Activated CD4-positive, alpha-beta T cell treated with anti-CD3 and anti-CD28 coated beads for 1 hour (primary cell): ENCODE data around the gene SPRING1.
"Not testable (repeated sequence)": the region's sequence is repeated elsewhere in the genome, so short reads cannot be mapped to it uniquely, and the experiment has no call there.

Experiments used
- DNase-seq: peaks from one replicate; pipeline ENCODE4 v3.0.0-alpha.2; 2020

Gene SPRING1

GRCh38 chr12:116737774-116738657, at the start of gene SPRING1, which contains the start of gene RNFT2:
TSS of gene SPRING1 (minus strand) at chr12:116738069. CDS start at chr12:116737900, 169 bp downstream.
TSS of gene RNFT2 (plus strand) at chr12:116738315. CDS start at chr12:116740498, 2,183 bp downstream.
- DNase-seq, result peak; percentile 97

GRCh38 chr12:116784238-116784612, 46.4 kb upstream of the SPRING1 start:
- DNase-seq, result no peak

GRCh38 chr12:116783525-116784237, 45.8 kb upstream of the SPRING1 start:
- no peak for DNase-seq

DNA sequence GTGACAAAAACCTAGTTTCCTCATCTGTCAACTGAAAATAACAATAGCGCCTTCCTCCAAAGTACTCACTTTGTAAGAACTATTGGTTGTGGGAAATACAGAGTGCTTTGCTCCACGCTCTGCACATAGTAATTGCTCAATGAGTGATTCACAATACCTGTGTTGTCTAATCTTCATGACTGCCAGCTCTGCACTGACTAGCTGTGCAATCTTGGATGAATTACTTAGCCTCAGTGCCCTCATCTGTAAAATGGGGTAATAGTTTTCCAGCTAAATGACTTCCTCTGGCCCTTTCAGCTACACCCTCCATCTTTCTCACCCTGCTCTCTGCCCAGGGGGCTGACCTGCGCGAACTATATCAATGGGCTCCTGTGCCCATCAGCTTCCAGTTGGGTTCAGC, 43.1 kb upstream of the SPRING1 start:
- DNase-seq, result no peak

- DNase-seq, result no peak
Measured at GRCh38 chr12:116779597-116779996, 41.7 kb upstream of the SPRING1 start.

- DNase-seq, result no peak
Measured at GRCh38 chr12:116777245-116777644, 39.4 kb upstream of the SPRING1 start.

DNA sequence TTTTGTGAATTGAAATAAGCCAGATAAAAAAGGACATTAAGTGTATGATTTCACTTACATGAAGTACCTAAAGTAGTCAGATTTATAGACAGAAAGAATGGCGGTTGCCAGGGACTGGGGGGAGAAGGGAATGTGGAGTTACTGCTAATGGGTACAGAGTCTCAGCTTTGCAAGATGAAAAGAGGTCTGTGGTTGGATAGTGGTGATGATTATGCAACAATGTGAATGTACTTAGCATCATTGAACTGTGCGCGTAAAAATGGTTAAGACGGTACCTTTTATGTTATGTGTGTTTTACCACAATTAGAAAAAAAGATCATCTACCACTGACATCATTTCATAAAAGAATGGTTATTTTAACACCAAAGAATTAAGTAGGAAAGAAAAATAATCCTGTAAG, 36.2 kb upstream of the SPRING1 start:
- no peak for DNase-seq

DNA sequence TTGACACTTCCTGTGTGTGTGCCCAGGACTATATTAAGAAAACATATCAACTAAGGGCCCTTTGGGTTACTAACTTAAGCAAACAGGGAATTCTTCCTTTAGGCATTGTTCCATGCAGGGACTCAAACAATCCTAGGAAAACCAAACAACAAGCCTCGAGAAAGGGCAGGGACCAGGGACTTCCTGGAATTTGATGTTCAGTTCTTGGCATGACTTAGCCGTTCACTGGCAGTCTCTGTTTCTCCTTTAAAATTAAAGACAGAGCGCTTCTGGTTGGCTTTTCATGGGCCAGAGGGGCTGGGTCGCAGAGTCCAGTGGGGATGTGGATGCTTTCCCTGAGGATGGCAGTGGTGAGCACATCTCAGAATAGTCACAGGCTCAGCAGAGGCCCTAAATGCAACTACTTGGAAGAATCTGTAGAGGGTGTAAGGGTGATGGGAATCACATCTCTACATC, 35.4 kb upstream of the SPRING1 start:
- DNase-seq, result no peak

DNA sequence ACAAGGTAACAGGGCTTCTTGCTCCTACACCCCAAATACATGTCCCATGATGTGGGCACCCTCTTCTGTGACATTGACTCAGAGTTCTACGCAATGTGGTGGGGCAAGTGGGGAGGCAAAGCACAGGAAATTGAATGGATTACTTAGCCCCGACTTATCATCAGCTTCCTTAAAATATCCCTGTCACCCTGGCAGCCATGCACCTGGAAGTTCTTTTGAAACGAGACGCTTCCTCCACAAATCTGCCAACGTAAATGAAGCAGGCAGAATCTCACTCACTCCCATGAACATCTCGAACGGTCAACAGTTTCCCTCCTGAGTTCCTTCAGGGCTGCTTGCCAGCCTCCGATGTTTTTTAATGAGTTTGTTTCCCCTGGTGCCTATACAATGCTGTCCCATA, 33.8 kb upstream of the SPRING1 start:
- no peak for DNase-seq

DNA sequence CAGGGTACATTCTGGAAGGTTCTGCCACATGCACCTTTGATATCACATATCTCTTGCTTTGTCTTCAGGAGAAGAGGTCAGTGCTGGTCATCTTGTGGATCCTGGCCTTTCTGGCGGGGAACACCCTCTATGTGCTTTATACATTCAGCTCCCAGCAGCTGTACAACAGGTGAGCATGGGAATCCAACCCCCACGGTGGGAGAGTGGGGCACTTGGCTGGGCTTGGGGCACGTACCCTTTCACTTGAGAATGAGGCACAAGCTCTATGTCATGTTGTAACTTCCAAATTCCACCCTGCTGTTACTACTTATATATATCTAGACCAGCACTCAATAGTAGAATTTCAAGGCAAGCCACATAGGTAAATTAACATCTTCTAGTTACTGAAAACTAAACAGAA, 28.9 kb upstream of the SPRING1 start:
- no peak for DNase-seq

GRCh38 chr12:116766285-116766684, 28.4 kb upstream of the SPRING1 start:
- no peak for DNase-seq

GRCh38 chr12:116765271-116765670, 27.4 kb upstream of the SPRING1 start:
- DNase-seq, result no peak

DNA sequence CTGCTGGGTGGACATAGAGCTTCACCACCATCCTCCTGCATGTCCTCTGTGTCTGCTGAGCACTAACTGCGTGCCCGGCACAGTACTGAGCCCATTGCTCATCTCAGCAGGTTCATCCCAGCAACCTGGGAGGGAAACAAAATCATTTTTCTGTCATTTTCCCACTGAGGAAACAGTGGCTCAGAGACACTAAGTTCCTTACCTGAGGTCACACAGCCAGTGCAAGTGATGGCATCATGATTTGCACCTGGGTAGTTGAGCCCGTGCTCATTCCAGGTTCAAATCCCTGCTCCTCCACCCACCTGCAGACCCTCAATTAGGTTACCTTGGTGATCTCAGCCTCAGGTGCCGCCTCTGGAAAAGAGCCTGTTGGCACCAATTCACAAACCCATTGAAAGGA, 23.6 kb upstream of the SPRING1 start:
- no peak for DNase-seq

- no peak for DNase-seq
Measured at GRCh38 chr12:116760622-116761020, 22.8 kb upstream of the SPRING1 start.

GRCh38 chr12:116759783-116760621, 22.1 kb upstream of the SPRING1 start:
- no peak for DNase-seq

DNA sequence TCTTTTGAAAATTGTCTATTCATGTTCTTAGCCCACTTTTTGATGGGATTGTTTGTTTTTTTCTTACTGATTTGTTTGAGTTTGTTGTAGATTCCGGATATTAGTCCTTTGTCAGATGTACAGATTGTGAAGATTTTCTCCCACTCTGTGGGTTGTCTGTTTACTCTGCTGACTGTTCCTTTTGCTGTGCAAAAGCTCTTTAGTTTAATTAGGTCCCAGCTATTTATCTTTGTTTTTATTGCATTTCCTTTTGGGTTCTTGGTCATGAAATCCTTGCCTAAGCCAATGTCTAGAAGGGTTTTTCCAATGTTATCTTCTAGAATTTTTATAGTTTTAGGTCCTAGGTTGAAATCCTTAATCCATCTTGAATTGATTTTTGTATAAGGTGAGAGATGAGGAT, 16.9 kb upstream of the SPRING1 start:
- DNase-seq, result not testable (repeated sequence)

- DNase-seq, result not testable (repeated sequence)
Measured at GRCh38 chr12:116754097-116754496, 16.2 kb upstream of the SPRING1 start.

GRCh38 chr12:116750298-116750697, 12.4 kb upstream of the SPRING1 start:
- no peak for DNase-seq

- no peak for DNase-seq
Measured at GRCh38 chr12:116749884-116750283, 12.0 kb upstream of the SPRING1 start.

DNA sequence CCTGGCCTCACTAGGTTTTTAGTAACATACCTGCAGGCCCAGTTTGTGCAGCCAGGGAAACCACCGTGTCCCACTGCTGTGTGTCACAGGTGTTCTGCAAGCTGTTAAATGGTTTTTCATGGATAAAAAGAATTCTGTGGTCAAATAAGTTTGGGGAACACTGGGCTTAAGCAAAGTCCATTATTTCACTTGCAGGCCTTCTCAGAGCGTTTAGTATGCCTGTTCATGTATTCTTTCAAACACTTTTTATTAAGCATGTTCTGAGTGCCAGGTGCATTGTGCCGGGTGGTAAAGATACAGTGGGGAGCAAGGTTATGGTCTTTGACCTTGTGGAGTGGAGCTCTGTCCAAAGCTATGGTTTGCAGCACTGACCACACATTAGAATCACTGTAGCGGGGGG, 7.7 kb upstream of the SPRING1 start:
- DNase-seq, result no peak

GRCh38 chr12:116744766-116745165, 6.9 kb upstream of the SPRING1 start:
- DNase-seq, result no peak

- not testable (repeated sequence) for DNase-seq
Measured at GRCh38 chr12:116742787-116743186, 4.9 kb upstream of the SPRING1 start.

- DNase-seq, result no peak
Measured at GRCh38 chr12:116739381-116739887, 1.6 kb upstream of the SPRING1 start.
